Erythroblast (primary cell): ENCODE results near the gene PTPRCAP.
"Not testable (repeated sequence)": the region's sequence is repeated elsewhere in the genome, so short reads cannot be mapped to it uniquely, and the experiment has no call there.

Experiments
- GATA1 ChIP-seq: IDR thresholded peaks from 2 replicates; pipeline ENCODE4 v1.6.1; 2011; ENCODE audit warnings: low read depth, mild to moderate bottlenecking, control low read depth, low read length, moderate library complexity
- POLR2A ChIP-seq: IDR thresholded peaks from 2 replicates; pipeline ENCODE4 v1.6.1; 2011; ENCODE audit warnings: mild to moderate bottlenecking, low read length

- not testable (repeated sequence) for TF ChIP-seq POLR2A, GATA1
Observed at GRCh38 chr11:67465530-67465929, 28.0 kb upstream of the PTPRCAP start.
